ENCODE data around the gene NCKAP5.
A peak's percentile ranks its signal among the peaks of the same experiment; 100 is the strongest.

Gene NCKAP5

DNA sequence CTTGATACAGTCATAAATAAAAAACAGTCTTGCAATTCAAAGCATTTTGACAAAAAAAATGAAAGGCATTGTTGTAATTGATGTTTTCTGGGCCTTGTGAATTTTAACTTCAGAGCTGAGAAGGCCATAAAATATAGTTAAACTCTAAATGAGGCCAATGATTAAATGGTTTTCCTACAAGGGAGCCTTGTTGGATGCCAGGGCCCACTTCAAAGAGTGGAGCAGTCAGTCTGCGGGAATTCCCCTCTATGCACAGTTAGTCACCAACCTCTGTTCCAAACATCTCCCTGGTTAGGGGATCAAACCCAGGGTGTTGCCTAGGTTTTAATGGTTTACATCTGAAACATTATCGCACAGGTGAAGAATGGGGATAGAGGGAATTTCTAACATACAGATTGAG, 143.4 kb downstream of the NCKAP5 start:
- Histone ChIP-seq H3K36me3 (ENCODE audit: low read depth) (no peaks in the 10 kb centered on the region), H3K9me3 (ENCODE audit: severe bottlenecking) (no peaks in the 10 kb centered on the region), H3K4me1 (ENCODE audit: insufficient read depth, poor library complexity, severe bottlenecking) (no peaks in the 10 kb centered on the region), H3K27ac (ENCODE audit: poor library complexity, severe bottlenecking) (no peak overlapping the region), H3K27me3 (ENCODE audit: insufficient read depth, poor library complexity, severe bottlenecking) (no peaks in the 10 kb centered on the region), H3K4me3 (ENCODE audit: severe bottlenecking) (no peak overlapping the region)
- TF ChIP-seq, protein P1, sequence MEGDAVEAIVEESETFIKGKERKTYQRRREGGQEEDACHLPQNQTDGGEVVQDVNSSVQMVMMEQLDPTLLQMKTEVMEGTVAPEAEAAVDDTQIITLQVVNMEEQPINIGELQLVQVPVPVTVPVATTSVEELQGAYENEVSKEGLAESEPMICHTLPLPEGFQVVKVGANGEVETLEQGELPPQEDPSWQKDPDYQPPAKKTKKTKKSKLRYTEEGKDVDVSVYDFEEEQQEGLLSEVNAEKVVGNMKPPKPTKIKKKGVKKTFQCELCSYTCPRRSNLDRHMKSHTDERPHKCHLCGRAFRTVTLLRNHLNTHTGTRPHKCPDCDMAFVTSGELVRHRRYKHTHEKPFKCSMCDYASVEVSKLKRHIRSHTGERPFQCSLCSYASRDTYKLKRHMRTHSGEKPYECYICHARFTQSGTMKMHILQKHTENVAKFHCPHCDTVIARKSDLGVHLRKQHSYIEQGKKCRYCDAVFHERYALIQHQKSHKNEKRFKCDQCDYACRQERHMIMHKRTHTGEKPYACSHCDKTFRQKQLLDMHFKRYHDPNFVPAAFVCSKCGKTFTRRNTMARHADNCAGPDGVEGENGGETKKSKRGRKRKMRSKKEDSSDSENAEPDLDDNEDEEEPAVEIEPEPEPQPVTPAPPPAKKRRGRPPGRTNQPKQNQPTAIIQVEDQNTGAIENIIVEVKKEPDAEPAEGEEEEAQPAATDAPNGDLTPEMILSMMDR (IDR thresholded peaks at IDR 0.05; ENCODE audit: poor library complexity, severe bottlenecking), result no peak
- DNase-seq (ENCODE audit: low spot score) (no peak), ATAC-seq (ENCODE audit: low read depth) (peak; percentile 36; the same call in 1 of the 3 replicates)

DNA sequence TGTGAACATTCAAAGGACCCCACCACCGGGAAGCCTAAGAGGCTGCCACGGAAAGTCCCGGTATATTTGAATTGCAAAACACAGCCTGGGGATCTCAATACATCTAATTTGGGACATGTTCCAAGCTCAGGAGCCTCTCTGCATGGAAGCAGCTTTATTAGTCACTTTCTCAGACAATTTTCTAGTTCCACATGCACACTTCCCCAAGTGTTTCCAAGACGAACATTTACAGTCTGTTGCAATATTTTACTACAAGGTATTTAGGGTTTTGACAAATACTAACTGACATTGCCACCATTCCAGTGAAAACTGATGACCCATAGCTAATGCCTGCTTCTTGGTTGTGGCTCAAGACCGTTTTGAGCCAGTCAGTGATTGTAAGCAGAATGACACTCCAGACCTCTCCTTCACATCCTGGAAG, 145.3 kb downstream of the NCKAP5 start:
- Histone ChIP-seq H3K36me3 (ENCODE audit: low read depth) (no peaks in the 10 kb centered on the region), H3K4me1 (ENCODE audit: insufficient read depth, poor library complexity, severe bottlenecking) (no peaks in the 10 kb centered on the region), H3K9me3 (ENCODE audit: severe bottlenecking) (no peaks in the 10 kb centered on the region), H3K4me3 (ENCODE audit: severe bottlenecking) (no peak overlapping the region), H3K27me3 (ENCODE audit: insufficient read depth, poor library complexity, severe bottlenecking) (no peaks in the 10 kb centered on the region), H3K27ac (ENCODE audit: poor library complexity, severe bottlenecking) (no peak overlapping the region)
- ATAC-seq (ENCODE audit: low read depth) (no peak), DNase-seq (ENCODE audit: low spot score) (no peak)
- TF ChIP-seq, protein P1 (IDR thresholded peaks at IDR 0.05; ENCODE audit: poor library complexity, severe bottlenecking), result no peak

DNA sequence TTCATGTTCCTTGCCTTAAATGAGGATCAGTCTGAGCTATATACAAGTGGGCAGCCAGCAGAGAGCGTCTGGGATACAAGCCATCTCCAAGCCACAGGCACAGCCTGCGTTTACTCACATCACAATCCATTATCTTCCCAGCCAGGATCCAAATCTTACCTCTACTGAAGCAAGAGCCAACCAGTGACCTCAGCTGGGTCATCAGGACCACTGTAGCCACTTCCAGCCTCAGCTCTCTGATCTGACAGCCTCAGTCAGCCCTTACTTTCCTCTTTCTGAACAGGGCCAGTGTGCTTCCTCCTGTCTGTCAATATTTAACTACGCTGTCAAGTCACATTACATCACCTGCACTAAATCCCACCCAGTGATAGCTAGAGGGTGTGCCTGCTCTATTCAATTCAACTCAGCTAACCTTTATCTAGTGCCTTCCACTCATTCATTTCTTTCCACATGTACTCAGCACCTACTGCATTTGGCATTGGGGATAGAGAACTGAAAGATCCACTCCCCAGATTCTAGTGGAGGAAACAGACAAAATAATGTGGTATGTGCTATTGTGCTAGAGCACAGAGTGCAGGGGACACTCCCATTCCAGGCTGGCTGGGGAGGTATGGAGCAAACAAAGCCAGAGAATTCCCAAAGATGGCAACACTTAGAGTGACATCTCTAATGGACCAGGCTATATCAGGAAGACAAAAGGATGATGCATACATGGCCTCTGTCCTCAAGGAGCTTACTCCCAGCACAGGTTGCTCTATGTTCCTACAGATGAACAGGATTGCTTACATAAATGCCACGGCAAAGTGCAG, 146.5 kb downstream of the NCKAP5 start:
- Histone ChIP-seq H3K36me3 (ENCODE audit: low read depth) (no peaks in the 10 kb centered on the region), H3K9me3 (ENCODE audit: severe bottlenecking) (no peaks in the 10 kb centered on the region), H3K4me3 (ENCODE audit: severe bottlenecking) (no peak overlapping the region), H3K27me3 (ENCODE audit: insufficient read depth, poor library complexity, severe bottlenecking) (no peaks in the 10 kb centered on the region), H3K27ac (ENCODE audit: poor library complexity, severe bottlenecking) (no peak overlapping the region), H3K4me1 (ENCODE audit: insufficient read depth, poor library complexity, severe bottlenecking) (no peaks in the 10 kb centered on the region)
- DNase-seq (ENCODE audit: low spot score) (no peak), ATAC-seq (ENCODE audit: low read depth) (peak; percentile 17; the same call in 1 of the 3 replicates)
- TF ChIP-seq, protein P1 (IDR thresholded peaks at IDR 0.05; ENCODE audit: poor library complexity, severe bottlenecking), result no peak

DNA sequence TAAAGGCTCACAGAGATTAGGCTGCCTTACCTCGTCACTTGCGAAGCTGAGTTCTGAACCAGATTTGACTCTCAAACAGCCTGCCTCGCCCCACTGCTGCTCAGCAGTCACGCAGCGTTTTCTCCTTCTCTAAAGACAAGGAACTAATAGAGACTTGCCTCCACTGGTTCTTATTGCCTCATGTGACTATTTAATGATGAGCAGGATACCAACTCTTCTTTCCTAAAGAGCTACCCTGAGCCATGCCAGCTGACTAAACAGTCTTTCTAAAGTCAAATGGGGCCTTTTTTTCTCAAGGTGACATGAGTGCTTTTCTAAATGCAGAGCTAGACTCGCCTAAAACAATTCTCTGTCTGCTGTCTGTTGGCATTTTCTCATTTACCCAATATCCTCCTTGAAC, 147.5 kb downstream of the NCKAP5 start:
- H3K4me3 ChIP-seq (ENCODE audit: severe bottlenecking), result no peak overlapping the region
- TF ChIP-seq, protein P1 (IDR thresholded peaks at IDR 0.05; ENCODE audit: poor library complexity, severe bottlenecking), result no peak
- no peaks in the 10 kb centered on the region for H3K27me3 ChIP-seq (ENCODE audit: insufficient read depth, poor library complexity, severe bottlenecking)
- no peaks in the 10 kb centered on the region for H3K4me1 ChIP-seq (ENCODE audit: insufficient read depth, poor library complexity, severe bottlenecking)
- H3K27ac ChIP-seq (ENCODE audit: poor library complexity, severe bottlenecking), result no peak overlapping the region
- no peaks in the 10 kb centered on the region for H3K36me3 ChIP-seq (ENCODE audit: low read depth)
- ATAC-seq (ENCODE audit: low read depth) (no peak), DNase-seq (ENCODE audit: low spot score) (no peak)
- H3K9me3 ChIP-seq (ENCODE audit: severe bottlenecking), result no peaks in the 10 kb centered on the region

DNA sequence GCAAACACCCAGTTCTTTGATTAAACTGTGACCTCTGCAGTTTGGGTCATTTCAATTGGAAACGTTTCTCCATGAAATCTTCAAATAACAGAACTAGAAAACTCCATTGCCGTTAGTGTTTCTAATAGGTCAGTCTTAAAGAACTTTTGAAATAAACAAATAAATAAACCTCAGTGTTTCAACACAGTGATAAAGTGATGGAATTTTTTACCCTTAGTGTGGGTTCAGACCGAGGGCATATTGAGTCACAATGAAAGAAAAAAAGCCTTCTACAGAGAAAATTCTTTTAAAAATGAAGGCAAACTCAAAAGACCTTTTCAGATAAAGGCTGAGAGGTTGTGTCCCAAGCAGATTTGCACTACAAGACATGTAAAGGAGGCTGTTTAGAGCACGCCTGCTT, 149.6 kb downstream of the NCKAP5 start:
- ATAC-seq (ENCODE audit: low read depth), result no peak
- Histone ChIP-seq H3K27ac (ENCODE audit: poor library complexity, severe bottlenecking) (no peak overlapping the region), H3K36me3 (ENCODE audit: low read depth) (no peaks in the 10 kb centered on the region), H3K27me3 (ENCODE audit: insufficient read depth, poor library complexity, severe bottlenecking) (no peaks in the 10 kb centered on the region), H3K4me3 (ENCODE audit: severe bottlenecking) (no peak overlapping the region), H3K9me3 (ENCODE audit: severe bottlenecking) (no peaks in the 10 kb centered on the region), H3K4me1 (ENCODE audit: insufficient read depth, poor library complexity, severe bottlenecking) (no peaks in the 10 kb centered on the region)
- no peak for DNase-seq (ENCODE audit: low spot score)
- TF ChIP-seq, protein P1 (IDR thresholded peaks at IDR 0.05; ENCODE audit: poor library complexity, severe bottlenecking), result no peak

Measured in RWPE2 (cell line).